Loucy (cell line): ENCODE data around the gene KCNJ1.
A peak's percentile ranks its signal among the peaks of the same experiment; 100 is the strongest.

ENCODE experiments used
- H2AFZ ChIP-seq: fragments of 200-600 bp; sonication (generic); 2 replicates; pipeline ENCODE4 v1.6.0; 2016; ENCODE audit warnings: antibody characterized with exemption, mild to moderate bottlenecking, low read length, moderate library complexity
- H3F3A ChIP-seq: fragments of 200-600 bp; 2 replicates; pipeline ENCODE4 v1.6.0; 2016; ENCODE audit warnings: antibody characterized with exemption, low read depth, mild to moderate bottlenecking
- H3K27me3 ChIP-seq: fragments of 200-600 bp; sonication (generic); 2 replicates; pipeline ENCODE4 v1.6.1; 2014; ENCODE audit warnings: low read length, mild to moderate bottlenecking; ENCODE audit not compliant: insufficient read depth, poor library complexity, severe bottlenecking
- H3K36me3 ChIP-seq: fragments of 200-600 bp; sonication (generic); 2 replicates; pipeline ENCODE4 v1.6.1; 2016; ENCODE audit warnings: low read length; ENCODE audit not compliant: insufficient read depth
- H3K4me1 ChIP-seq: fragments of 200-600 bp; sonication (generic); 2 replicates; pipeline ENCODE4 v1.5.1; 2014; ENCODE audit warnings: low read length, mild to moderate bottlenecking; ENCODE audit not compliant: insufficient read depth, poor library complexity, severe bottlenecking
- H3K4me2 ChIP-seq: fragments of 200-600 bp; sonication (generic); 2 replicates; pipeline ENCODE4 v1.6.0; 2014; ENCODE audit warnings: antibody characterized with exemption, low read length, low read depth, mild to moderate bottlenecking; ENCODE audit not compliant: poor library complexity, severe bottlenecking
- H3K4me3 ChIP-seq: fragments of 200-600 bp; sonication (generic); 2 replicates; pipeline ENCODE4 v1.5.1; 2014; ENCODE audit warnings: low read length, mild to moderate bottlenecking, mixed read lengths; ENCODE audit not compliant: poor library complexity, severe bottlenecking
- H3K79me2 ChIP-seq: fragments of 200-600 bp; sonication (generic); 2 replicates; pipeline ENCODE4 v1.6.1; 2014; ENCODE audit warnings: low read length; ENCODE audit not compliant: insufficient read depth
- H3K9ac ChIP-seq: fragments of 200-600 bp; sonication (generic); 2 replicates; pipeline ENCODE4 v1.6.0; 2014; ENCODE audit warnings: mild to moderate bottlenecking, low read depth, low read length, moderate library complexity; ENCODE audit not compliant: poor library complexity, severe bottlenecking
- H3K9me2 ChIP-seq: fragments of 200-600 bp; sonication (generic); replicated peaks from 2 replicates; pipeline ENCODE4 v1.6.1; 2016; ENCODE audit warnings: low read depth, low read length, mixed read lengths
- H3K9me3 ChIP-seq: fragments of 200-600 bp; sonication (generic); 2 replicates; pipeline ENCODE4 v1.6.1; 2014; ENCODE audit warnings: mild to moderate bottlenecking, antibody characterized with exemption, low read length, low read depth; ENCODE audit not compliant: insufficient read depth
- H4K20me1 ChIP-seq: fragments of 200-600 bp; sonication (generic); 2 replicates; pipeline ENCODE4 v1.6.0; 2014; ENCODE audit warnings: antibody characterized with exemption, low read length, mild to moderate bottlenecking; ENCODE audit not compliant: insufficient read depth, poor library complexity, severe bottlenecking
- EZH2phosphoT487 ChIP-seq: fragments of 200-600 bp; IDR thresholded peaks from 2 replicates; pipeline ENCODE4 v1.6.1; 2018; ENCODE audit warnings: antibody characterized with exemption, mild to moderate bottlenecking, moderate library complexity, borderline replicate concordance
- TF ChIP-seq, protein P1 (sequence below): fragments of 200-600 bp; sonication (generic); conservative IDR thresholded peaks from 2 replicates; pipeline ENCODE4 v1.5.1; 2014; ENCODE audit warnings: mild to moderate bottlenecking, antibody characterized with exemption, low read length

Gene KCNJ1

DNA sequence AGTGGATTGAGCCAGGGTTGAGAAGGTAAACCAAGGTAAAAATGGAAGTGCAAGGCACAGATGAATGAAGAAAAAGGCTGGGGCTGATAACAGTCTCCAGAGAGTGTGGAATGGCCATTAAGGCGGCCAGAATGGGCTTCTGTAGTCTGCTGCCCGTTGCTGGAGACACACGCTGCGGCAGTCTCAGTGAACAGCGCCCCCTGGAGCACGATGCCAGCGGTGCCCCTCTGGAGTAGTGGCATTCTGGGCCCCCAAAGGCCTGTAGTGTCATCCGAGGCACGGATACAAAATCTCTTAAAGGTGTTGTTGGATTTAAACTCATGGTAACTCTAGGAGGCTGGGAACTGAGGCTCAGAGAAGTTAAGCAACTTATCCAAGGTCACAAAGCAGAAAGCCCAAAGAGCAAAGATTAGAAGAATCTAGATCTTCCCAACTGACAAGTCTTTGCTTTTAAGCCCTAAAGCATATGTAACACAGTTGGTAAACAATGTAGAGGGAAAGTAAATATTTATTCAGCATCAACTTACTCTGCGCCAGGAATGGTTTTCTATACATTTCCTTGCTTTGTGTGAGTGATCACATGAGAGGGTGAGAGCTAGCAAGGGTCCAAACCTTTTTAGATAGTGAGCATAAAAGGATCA lies 18.2 kb downstream of the KCNJ1 start:
- Histone ChIP-seq H3K9ac (no peak overlapping the region), H3K9me2 (no peaks in the 10 kb centered on the region), H3K4me3 (no peak overlapping the region), H3F3A (no peaks in the 10 kb centered on the region), H3K27me3 (no peaks in the 10 kb centered on the region), H3K36me3 (no peaks in the 10 kb centered on the region), H3K9me3 (no peaks in the 10 kb centered on the region), H3K79me2 (no peaks in the 10 kb centered on the region), H2AFZ (no peak overlapping the region), H3K4me2 (no peak overlapping the region), H4K20me1 (no peaks in the 10 kb centered on the region), H3K4me1 (peaks cover 5% of the 10 kb centered on the region)
- TF ChIP-seq, protein P1, sequence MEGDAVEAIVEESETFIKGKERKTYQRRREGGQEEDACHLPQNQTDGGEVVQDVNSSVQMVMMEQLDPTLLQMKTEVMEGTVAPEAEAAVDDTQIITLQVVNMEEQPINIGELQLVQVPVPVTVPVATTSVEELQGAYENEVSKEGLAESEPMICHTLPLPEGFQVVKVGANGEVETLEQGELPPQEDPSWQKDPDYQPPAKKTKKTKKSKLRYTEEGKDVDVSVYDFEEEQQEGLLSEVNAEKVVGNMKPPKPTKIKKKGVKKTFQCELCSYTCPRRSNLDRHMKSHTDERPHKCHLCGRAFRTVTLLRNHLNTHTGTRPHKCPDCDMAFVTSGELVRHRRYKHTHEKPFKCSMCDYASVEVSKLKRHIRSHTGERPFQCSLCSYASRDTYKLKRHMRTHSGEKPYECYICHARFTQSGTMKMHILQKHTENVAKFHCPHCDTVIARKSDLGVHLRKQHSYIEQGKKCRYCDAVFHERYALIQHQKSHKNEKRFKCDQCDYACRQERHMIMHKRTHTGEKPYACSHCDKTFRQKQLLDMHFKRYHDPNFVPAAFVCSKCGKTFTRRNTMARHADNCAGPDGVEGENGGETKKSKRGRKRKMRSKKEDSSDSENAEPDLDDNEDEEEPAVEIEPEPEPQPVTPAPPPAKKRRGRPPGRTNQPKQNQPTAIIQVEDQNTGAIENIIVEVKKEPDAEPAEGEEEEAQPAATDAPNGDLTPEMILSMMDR: peak; percentile 97
- no peak for TF ChIP-seq EZH2phosphoT487

- Histone ChIP-seq H3K4me3 (no peak overlapping the region), H3K9ac (no peak overlapping the region), H3K9me2 (no peaks in the 10 kb centered on the region), H3K27me3 (no peaks in the 10 kb centered on the region), H2AFZ (no peak overlapping the region), H3K4me2 (no peak overlapping the region), H4K20me1 (no peaks in the 10 kb centered on the region), H3K9me3 (no peaks in the 10 kb centered on the region), H3F3A (no peaks in the 10 kb centered on the region), H3K4me1 (peaks cover 5% of the 10 kb centered on the region), H3K79me2 (no peaks in the 10 kb centered on the region), H3K36me3 (no peaks in the 10 kb centered on the region)
- TF ChIP-seq, protein P1: no peak
- TF ChIP-seq EZH2phosphoT487: no peak
These were observed 20.1 kb downstream of the KCNJ1 start for GRCh38 chr11:128846985-128847384.

DNA sequence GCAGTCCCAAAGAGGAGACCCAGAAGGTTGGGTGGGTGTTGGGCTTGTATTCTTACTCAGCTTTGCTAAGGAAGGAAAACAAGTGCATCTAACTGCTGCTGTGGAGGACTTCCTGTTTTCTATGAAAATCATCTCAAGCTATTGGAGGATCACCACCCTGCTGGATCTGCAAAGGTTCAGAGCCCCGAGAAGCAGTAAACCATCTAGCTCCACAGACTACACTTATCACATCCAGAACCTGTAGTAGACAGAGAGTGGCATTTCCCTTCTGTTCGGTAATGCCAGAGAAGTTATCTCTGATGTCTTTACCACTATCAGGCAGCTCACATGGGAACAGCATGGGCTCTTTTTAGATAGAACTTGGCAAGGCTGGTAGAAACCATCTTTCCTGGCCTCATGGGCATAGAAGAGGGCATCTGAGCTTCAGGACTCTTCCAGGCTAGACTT lies 21.7 kb downstream of the KCNJ1 start:
- H4K20me1 ChIP-seq: no peaks in the 10 kb centered on the region
- no peaks in the 10 kb centered on the region for H3K36me3 ChIP-seq
- no peak overlapping the region for H3K9ac ChIP-seq
- H3K9me2 ChIP-seq: no peaks in the 10 kb centered on the region
- TF ChIP-seq, protein P1: no peak
- no peak for TF ChIP-seq EZH2phosphoT487
- H3K4me1 ChIP-seq: peaks cover 15% of the 10 kb centered on the region
- H2AFZ ChIP-seq: peak overlapping the region; percentile 31; the same call in 1 of the 2 replicates
- H3K9me3 ChIP-seq: no peaks in the 10 kb centered on the region
- no peak overlapping the region for H3K4me2 ChIP-seq
- H3K4me3 ChIP-seq: no peak overlapping the region
- H3K79me2 ChIP-seq: no peaks in the 10 kb centered on the region
- no peaks in the 10 kb centered on the region for H3K27me3 ChIP-seq
- H3F3A ChIP-seq: no peaks in the 10 kb centered on the region
